Vagina (tissue), 2 donors: ENCODE measurements around the gene CD1E.

Source experiments
- POLR2A ChIP-seq, 2 donors: fragments of 450-650 bp; IDR thresholded peaks; one replicate each; pipeline ENCODE4 v1.6.1; 2017; ENCODE audit warnings: antibody characterized with exemption in 2 of 2, mild to moderate bottlenecking in 2 of 2, moderate library complexity in 2 of 2
- POLR2AphosphoS5 ChIP-seq, 2 donors: sonication (generic); formaldehyde crosslinking; IDR thresholded peaks; one replicate each; pipeline ENCODE4 v1.9.0; 2017; ENCODE audit warnings: antibody characterized with exemption in 2 of 2, mild to moderate bottlenecking in 2 of 2, low read depth in 1 of 2; ENCODE audit not compliant: insufficient read depth in 1 of 2
- TF ChIP-seq, protein P1 (sequence below), 3 experiments: fragments of 450-650 bp in 2 of 3; fragments of 200-600 bp in 1 of 3; sonication (generic) in 1 of 3; IDR thresholded peaks; one replicate each; pipeline ENCODE4 v1.5.1; 2017 to 2019; ENCODE audit warnings: antibody characterized with exemption in 3 of 3, mild to moderate bottlenecking in 2 of 3, moderate library complexity in 2 of 3

- TF ChIP-seq, protein P1, sequence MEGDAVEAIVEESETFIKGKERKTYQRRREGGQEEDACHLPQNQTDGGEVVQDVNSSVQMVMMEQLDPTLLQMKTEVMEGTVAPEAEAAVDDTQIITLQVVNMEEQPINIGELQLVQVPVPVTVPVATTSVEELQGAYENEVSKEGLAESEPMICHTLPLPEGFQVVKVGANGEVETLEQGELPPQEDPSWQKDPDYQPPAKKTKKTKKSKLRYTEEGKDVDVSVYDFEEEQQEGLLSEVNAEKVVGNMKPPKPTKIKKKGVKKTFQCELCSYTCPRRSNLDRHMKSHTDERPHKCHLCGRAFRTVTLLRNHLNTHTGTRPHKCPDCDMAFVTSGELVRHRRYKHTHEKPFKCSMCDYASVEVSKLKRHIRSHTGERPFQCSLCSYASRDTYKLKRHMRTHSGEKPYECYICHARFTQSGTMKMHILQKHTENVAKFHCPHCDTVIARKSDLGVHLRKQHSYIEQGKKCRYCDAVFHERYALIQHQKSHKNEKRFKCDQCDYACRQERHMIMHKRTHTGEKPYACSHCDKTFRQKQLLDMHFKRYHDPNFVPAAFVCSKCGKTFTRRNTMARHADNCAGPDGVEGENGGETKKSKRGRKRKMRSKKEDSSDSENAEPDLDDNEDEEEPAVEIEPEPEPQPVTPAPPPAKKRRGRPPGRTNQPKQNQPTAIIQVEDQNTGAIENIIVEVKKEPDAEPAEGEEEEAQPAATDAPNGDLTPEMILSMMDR (IDR thresholded peaks at IDR 0.05): no peak
- no peak for TF ChIP-seq POLR2AphosphoS5 (IDR thresholded peaks at IDR 0.05; ENCODE audit: insufficient read depth in 1 of 2, low read depth in 1 of 2)
- no peak for TF ChIP-seq POLR2A (IDR thresholded peaks at IDR 0.05)
Measured at GRCh38 chr1:158400871-158401270, 47.2 kb downstream of the CD1E start.
